HL-60 (cell line): ENCODE results near the gene TSNAXIP1.

ENCODE experiments used
- DNase-seq, 2 experiments: peaks; one replicate each; pipeline ENCODE4 v3.0.0-alpha.2; 2010 to 2020; ENCODE audit warnings: low read depth in 1 of 2, low spot score in 1 of 2
- H3K27ac ChIP-seq: fragments of 250-450 bp; sonication (Bioruptor Pico); replicated peaks from 2 replicates; pipeline ENCODE4 v1.5.1; 2020; ENCODE audit warnings: mild to moderate bottlenecking, moderate library complexity
- H3K27me3 ChIP-seq: fragments of 250-450 bp; sonication (Bioruptor Pico); 2 replicates; pipeline ENCODE4 v1.5.1; 2021; ENCODE audit warnings: mild to moderate bottlenecking, moderate library complexity; ENCODE audit not compliant: insufficient read depth, poor library complexity, severe bottlenecking
- H3K4me3 ChIP-seq: replicated peaks from 2 replicates; pipeline ENCODE4 v1.5.1; 2011; ENCODE audit warnings: mild to moderate bottlenecking, control low read depth, low read length; ENCODE audit not compliant: insufficient read depth
- CTCF ChIP-seq: IDR thresholded peaks from one replicate; pipeline ENCODE4 v1.5.1; 2011; ENCODE audit warnings: low read length, control low read depth, inconsistent platforms; ENCODE audit not compliant: insufficient read depth
- GABPA ChIP-seq: IDR thresholded peaks from 2 replicates; pipeline ENCODE4 v1.6.1; 2012; ENCODE audit warnings: low read depth
- POLR2AphosphoS5 ChIP-seq: IDR thresholded peaks from 2 replicates; pipeline ENCODE4 v1.6.1; 2012; ENCODE audit warnings: low read depth
- REST ChIP-seq: IDR thresholded peaks from 2 replicates; pipeline ENCODE4 v1.6.1; 2012; ENCODE audit warnings: low read depth; ENCODE audit not compliant: insufficient replicate concordance
- SPI1 ChIP-seq: IDR thresholded peaks from 2 replicates; pipeline ENCODE4 v1.6.1; 2012; ENCODE audit warnings: low read depth, mild to moderate bottlenecking, borderline replicate concordance

Gene TSNAXIP1

GRCh38 chr16:67841816-67842508, 35.3 kb downstream of the TSNAXIP1 start, which contains the start of gene THAP11:
TSS of gene THAP11 (plus strand) at chr16:67842320. CDS start at chr16:67842555, 235 bp downstream.
- Histone ChIP-seq H3K27me3 (no peaks in the 10 kb centered on the region), H3K27ac (peak within 1 kb of the TSS; percentile 94), H3K4me3 (peak within 1 kb of the TSS; percentile 79)
- TF ChIP-seq REST (no peak), POLR2AphosphoS5 (peak; percentile 14; the same call in 1 of the 2 replicates), SPI1 (peak; percentile 60; the same call in 1 of the 2 replicates), GABPA (peak; percentile 79), CTCF (peak; percentile 78)
- DNase-seq = peak; percentile 88 to 96

- peak; percentile 58 to 69 for DNase-seq
- peak overlapping the region; percentile 78 for H3K27ac ChIP-seq
- TF ChIP-seq POLR2AphosphoS5 = peak; percentile 14; the same call in 1 of the 2 replicates
- TF ChIP-seq REST = no peak
- peak; percentile 21 for TF ChIP-seq CTCF
- TF ChIP-seq GABPA = no peak; the same call in 1 of the 2 replicates
- TF ChIP-seq SPI1 = no peak
These were observed 36.0 kb downstream of the TSNAXIP1 start for GRCh38 chr16:67842509-67843342.

GRCh38 chr16:67843343-67843765, 36.7 kb downstream of the TSNAXIP1 start:
- TF ChIP-seq REST (no peak), CTCF (no peak), GABPA (no peak), SPI1 (no peak), POLR2AphosphoS5 (no peak)
- DNase-seq = no peak
- peak overlapping the region; percentile 78; the same call in 1 of the 2 replicates for H3K27ac ChIP-seq

More at GRCh38 chr16:67842509-67843342, 36.0 kb downstream of the TSNAXIP1 start:
- Histone ChIP-seq H3K4me3 (peak overlapping the region; percentile 79), H3K27me3 (no peaks in the 10 kb centered on the region)

More at GRCh38 chr16:67843343-67843765, 36.7 kb downstream of the TSNAXIP1 start:
- peak overlapping the region; percentile 79 for H3K4me3 ChIP-seq
- H3K27me3 ChIP-seq = no peaks in the 10 kb centered on the region
